Measurements from ENCODE around the gene GJE1.

The GJE1 gene

DNA sequence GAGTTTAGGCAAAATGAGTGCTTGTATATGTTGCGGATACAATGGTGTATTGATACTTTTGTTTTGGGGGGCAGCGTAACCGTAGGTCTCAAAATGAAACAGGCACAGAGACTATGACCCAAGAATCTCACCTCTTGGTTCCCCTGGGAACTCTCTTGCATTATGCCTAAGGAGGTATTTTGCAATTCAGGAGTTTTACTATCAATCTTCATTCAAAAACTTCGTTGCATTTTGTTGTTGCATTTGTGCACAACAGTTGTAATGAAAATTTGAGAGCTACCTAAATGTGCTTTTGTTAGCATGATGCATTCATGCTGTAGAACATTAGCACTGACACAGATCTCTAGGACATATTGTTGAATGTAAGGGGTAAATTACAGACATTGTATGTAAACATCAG is 32.5 kb downstream of the GJE1 start:
- no peak for DNase-seq (ENCODE audit: low spot score)

DNA sequence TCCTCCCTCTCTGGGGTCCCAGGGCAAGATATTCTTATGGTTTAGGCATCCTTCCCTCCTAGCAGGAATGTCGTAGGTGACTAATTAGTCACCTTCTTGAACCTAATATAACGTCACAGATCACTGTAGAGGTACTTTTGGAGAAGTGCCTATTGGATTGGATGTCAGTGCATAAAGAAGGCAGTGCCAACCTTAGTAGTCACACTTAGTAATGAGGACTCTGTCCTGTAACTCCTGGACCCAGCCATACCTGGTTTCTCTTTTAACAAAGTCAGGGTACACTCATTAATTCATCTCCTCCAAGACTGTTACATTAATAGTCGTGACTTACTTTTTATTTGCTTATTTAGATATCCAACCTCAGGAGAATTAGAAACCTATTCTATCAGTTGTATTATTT is 34.3 kb downstream of the GJE1 start:
- no peak for DNase-seq (ENCODE audit: low spot score)

DNA sequence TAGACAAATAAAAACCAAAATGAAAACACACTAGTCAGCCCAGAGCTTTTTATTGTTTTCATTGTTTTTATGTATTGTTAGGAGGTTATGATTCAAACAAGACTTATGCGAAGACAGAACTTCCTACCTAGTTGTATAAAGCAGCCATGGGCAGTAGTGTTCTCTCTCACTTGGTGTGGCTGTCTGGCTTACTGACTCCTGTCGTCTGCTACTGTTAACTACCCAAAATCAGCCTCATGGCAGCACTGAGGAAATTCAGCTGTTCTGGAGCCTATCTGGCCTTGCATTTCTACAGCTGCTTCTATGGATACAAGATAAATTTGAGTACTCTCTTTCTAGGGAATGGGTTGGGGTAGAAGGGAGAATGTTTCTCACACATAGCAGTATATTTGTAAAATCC is 34.8 kb downstream of the GJE1 start:
- no peak for DNase-seq (ENCODE audit: low spot score)

DNA sequence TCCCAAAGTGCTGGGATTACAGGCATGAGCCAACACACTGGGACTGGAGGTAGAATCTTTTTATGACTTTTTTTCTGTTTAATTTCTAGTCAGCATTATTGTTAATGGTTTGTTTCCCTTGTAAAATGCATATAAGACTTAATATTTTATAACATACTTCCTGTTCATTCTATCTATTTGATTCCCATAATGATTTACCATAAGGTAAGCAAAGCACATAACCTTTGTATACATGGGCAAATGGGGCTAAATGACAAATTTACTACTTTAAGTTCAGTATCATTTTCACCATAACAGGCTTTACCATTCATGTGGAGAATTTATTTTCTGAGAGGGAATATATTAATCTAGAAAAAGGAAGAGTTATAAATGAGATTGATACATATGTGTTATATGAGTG is 38.6 kb downstream of the GJE1 start:
- DNase-seq (ENCODE audit: low spot score), result no peak

DNA sequence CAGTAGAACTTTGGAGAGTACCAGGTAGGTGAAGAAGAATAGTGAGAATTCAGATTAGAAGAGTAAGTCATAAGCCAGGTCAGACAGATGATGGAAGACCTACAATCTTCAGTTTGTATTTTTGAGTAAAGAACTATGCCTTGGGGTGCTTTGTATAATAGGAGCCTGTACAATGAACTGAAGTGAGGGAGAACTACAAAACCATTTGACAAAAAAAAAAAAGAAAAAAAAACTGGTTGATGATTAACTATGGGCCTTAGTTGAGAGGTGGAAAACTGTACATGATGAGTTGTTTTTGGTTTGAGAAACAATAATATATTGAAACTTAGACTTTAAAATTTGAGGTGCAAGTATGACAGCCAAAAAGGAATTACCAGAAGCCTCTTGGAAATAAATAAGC is 40.0 kb downstream of the GJE1 start:
- DNase-seq (ENCODE audit: low spot score), result no peak

DNA sequence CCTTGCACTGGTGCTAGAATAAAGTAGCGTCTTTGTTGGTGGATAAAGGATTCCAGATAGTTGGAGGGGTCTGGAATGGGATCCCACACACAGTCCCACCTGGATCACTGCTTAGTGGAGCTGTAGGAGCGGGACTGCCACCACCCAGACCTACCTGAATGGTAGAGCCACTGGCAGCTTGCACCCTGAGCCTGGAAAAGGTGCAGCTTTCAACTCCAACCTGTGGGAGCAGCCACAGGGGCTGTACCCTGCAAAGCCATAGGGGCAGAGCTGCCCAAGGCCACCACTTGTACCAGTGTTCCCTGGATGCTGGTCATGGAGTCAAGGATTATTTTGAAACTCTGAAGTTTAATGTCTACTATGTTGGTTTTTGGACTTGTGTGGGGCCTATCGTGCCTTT is 41.3 kb downstream of the GJE1 start:
- no peak for DNase-seq (ENCODE audit: low spot score)

DNA sequence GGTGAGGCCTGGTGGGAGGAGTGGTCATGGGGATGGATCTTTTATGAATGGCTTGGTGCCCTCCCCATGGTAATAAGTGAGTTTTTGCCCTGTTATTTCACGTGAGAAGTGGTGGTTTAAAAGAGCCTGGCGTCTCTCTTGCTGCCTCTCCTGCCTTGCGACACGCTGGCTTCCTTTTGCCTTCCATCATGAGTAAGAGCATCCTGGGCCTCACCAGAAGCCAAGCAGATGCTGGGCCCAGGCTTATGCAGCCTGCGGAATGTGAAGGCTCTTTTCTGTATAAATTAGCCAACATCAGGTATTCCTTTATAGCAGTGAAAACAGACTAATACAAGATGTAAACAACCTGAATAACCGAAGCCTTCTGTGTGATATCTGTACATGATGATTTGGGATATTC is 42.0 kb downstream of the GJE1 start:
- no peak for DNase-seq (ENCODE audit: low spot score)

DNA sequence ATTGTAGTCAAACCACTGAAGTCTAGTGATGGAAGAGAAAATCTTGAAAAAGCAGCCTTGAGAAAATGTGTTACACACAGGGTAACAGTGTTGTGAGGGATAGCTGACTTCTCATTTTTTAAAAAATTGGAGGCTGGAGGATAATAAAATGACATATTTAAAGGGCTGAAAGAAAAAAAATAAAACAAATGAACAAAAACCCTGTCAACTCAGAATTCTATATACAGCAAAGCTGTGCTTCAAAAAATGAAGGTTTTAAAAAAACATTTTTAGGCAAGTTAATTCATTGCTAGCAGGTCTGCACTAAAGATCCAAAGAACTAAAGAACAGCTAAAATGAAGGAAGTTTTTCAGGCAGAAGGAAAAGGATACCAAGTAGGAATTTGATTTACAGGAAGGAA is 45.4 kb downstream of the GJE1 start:
- no peak for DNase-seq (ENCODE audit: low spot score)

DNA sequence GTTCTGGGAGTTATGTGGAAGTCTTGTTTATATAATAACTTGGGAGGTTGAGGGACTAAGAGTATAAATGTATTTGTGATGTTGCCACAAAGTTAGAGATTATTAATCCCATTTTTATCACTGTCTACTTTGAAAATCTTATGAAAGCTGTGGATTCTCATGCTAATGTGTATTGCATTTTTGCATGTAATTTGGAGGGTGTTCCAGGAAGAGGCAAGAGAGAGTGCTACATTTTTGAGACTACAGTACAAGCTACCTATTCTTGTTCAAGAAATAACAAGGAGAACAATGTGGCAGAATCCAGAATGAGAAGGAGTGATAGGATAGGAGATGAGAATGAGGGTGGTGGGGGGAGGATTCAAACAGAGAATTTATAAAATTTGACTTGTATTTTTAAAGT is 49.3 kb downstream of the GJE1 start:
- DNase-seq (ENCODE audit: low spot score), result no peak

DNA sequence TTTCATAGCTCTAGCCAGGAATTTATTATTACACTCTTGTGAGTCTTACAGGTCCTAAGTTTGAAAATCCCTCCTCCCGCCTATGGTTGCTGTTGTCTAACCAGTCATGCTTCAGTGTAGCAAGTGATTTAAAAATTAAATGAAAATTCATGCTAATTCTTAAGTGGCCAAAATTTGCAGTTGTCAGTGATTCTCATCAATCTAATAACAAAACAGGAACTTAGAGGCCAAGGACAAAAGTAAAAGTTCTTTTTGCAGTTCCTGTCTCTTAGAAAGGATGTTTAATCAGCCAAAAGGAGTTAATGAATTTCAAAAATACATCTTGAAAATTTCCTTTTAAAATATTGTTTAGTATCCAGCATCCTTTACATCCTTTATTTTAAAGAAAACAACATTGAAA is 50.6 kb downstream of the GJE1 start:
- no peak for DNase-seq (ENCODE audit: low spot score)

DNA sequence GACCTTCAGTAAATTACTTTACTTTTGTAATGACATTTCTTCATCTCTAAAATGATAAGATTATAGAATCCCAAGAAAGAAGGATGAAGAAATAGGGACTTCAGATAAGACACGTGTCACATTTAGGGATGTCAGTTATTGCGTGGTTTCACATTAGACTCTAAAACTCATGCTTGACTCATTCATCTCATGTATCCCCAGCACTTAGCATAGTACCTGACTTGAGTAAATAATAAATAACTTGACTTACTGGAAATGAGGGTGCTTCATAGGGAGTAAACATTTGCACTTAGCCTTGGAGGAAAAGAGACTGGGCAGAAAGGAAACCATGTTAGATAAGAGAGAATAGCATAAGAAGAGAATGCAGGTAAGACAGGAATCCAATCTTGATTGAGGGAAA is 51.6 kb downstream of the GJE1 start:
- DNase-seq (ENCODE audit: low spot score), result no peak

Data from hepatic stellate cell (primary cell).